HG03457 (cell line): ENCODE data around the gene RERE.
A peak's percentile ranks its signal among the peaks of the same experiment; 100 is the strongest.
"Not testable (repeated sequence)": the region's sequence is repeated elsewhere in the genome, so short reads cannot be mapped to it uniquely, and the experiment has no call there.

ENCODE experiments used
- ATAC-seq: cut with Tn5 transposase; IDR thresholded peaks from one replicate; pipeline ENCODE4 v1.9.1; 2021; ENCODE audit warnings: moderate number of reproducible peaks; ENCODE audit not compliant: unreplicated experiment

Gene RERE

DNA sequence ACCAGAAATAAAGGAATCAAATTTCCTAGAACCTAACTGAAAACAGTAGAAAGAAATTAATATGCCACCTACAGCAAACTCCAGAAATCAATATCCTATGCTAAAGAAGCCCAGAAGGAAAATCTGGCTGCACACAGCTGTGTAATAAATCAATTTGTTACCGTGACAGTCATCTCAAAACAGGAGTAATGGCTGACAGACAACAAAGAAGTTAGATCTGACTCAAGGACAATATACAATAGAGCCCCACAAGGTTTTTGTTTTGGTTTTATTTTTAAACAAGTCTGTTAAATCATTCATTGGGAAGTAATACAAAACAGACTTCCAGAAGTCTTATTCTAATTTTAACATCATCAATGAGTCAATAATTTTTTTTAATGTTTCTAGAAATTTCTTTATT is 168.4 kb downstream of the RERE start:
- no peak for ATAC-seq

DNA sequence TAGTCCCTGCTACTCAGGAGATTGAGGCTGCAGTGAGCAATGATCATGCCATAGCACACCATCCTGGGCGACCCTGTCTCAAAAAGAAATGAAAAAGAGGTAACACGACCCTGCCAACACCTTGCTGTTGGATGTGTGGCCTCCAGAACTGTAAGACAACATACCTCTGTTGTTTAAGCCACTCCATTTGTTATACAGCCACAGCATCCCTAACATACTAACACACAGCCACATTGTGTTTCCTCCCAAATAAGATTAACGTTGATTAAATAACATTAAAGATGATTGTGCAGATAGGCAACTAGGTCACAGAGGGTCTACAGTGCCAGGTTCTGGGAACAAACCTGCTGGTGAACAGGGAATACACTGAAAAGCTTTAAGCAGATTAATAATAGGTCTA is 170.4 kb downstream of the RERE start:
- ATAC-seq = no peak

GRCh38 chr1:8646189-8646588 is 171.3 kb downstream of the RERE start:
- no peak for ATAC-seq

- no peak for ATAC-seq
Observed at GRCh38 chr1:8643542-8644536, 173.6 kb downstream of the RERE start.

GRCh38 chr1:8642114-8642513 is 175.3 kb downstream of the RERE start:
- ATAC-seq = no peak

GRCh38 chr1:8641377-8641997 is 176.0 kb downstream of the RERE start:
- ATAC-seq = no peak

- no peak for ATAC-seq
Observed at GRCh38 chr1:8640950-8641349, 176.5 kb downstream of the RERE start.

DNA sequence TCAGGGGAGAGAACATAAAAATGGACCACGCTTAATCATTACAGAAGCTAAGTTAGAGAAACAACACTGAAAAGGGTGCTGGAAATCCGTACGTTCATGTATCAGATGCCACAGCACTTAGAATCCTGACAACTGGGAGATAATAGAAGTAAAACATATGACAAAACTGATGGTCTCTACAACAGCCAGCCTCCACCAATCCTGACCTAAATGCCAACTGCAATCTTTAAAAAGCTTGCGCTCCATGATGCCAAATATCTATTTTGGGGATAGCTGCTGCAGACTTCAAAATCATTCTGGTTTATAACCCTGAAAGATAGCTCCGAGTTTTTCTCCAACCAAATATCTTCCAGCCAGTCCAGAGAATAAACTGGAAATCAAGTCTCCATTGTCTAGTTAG is 178.3 kb downstream of the RERE start:
- ATAC-seq = no peak

DNA sequence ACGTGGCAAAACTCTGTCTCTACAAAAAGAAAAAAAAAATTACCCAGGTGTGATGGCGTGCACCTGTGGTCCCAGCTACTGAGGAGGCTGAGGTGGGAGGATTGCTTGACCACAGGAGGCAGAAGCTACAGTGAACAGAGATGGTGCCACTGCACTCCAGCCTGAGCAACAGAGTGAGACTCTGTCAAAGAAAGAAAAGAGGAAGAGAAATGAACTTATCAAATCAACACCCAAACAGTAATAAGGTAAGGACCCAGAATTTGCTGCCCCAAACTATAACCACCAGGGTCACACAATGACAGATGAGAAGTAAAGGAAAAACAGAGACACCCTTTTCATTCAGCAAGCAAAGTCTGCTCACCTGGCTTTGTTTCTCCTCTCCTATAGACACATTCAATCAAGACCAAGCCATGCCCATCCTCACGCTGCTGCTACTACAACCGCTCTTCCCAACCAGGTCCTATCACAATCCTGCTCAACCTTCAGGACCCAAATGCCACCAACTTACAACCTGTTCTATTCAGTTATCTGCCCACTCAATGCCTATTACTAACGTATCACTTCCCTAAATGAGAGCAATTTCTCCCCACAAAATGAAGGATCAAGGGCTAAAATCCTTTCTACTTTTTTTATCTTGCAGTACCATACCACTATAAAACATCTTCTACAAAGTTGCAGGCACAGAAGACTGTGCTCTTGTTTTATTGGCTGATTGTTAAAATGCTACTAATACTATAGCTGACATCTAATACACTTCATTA is 183.5 kb downstream of the RERE start:
- ATAC-seq = no peak

DNA sequence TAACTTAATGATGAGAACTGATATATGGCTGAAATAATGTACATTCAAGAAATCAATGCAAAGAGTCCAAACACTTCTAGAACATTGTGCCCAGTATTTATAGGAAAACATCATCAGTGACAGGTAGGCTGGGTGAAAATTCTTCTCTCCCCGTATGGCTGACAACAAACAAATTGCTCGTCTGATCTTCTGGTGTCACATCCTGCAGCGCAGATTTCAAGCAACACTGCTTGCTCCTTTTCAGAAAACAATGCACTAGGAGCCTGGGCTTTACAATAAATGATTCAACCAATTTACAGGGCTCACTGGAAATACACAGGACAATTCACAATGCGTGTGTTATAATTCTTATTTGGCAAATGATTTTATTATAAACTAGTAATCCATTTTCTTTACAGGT is 185.3 kb downstream of the RERE start:
- no peak for ATAC-seq

GRCh38 chr1:8631163-8631562 is 186.3 kb downstream of the RERE start:
- ATAC-seq = no peak

DNA sequence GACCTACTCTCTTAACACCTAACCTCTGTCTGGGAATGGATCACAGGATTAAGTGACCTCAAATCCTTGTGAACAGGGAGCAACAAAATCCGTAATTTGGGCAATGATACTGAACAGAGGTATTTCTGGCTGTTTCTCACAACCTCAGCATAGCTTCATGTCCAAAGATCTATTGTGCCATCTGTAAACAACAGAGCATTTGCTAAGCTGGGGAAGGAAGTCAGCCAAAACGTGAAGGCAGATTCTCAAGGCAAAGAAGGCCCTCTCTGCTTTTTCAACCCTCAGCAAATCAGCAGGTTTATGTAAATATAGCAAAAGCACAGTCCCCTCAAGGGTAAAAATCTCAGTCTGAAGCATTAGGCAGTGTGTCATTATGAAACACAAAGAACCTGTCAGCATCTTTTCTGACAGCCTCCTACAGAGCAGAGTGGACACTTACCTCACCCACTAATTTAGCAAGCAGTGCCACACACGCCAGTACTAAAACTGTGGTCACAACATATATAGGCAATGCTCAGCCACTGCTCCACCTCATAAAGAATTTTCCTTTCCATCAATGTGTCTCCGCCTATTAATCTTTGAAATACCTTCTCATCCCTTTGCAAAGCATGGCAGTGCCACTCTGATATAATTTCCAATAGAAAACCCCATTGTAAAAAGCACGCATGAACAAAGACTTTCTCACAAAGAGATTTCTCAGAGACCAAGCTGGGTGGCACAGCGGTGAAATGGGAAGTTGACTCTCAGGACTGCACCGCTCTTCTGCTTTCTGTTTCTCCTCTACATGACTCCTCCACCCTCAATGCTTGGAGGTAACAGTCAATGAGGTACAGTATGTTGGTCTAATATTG is 188.0 kb downstream of the RERE start:
- peak; percentile 58 for ATAC-seq

DNA sequence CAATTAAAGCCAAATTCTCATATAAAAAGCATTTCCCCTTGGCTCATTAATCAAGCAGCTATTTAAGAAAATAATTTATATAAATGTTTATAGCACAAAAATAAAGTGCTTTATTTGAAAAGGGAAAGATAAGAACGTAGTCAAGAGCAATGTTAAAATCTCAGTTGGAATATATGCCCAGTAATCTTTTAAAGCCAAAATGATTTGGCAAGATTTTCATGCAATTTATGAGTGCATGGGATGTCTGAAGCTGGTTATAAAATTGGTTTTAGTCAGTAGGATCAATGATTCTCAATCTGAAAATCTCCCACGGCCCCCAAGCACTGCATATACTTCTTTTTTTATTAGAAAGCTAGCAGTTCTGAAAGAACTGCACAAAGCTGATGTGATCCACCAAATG is 188.8 kb downstream of the RERE start:
- ATAC-seq = no peak

- no peak for ATAC-seq
Observed at GRCh38 chr1:8627728-8628127, 189.7 kb downstream of the RERE start.

- ATAC-seq = no peak
Observed at GRCh38 chr1:8625981-8626898, 191.2 kb downstream of the RERE start.

GRCh38 chr1:8625491-8625890 is 191.9 kb downstream of the RERE start:
- no peak for ATAC-seq

- not testable (repeated sequence) for ATAC-seq
Observed at GRCh38 chr1:8623651-8624192, 193.7 kb downstream of the RERE start.

DNA sequence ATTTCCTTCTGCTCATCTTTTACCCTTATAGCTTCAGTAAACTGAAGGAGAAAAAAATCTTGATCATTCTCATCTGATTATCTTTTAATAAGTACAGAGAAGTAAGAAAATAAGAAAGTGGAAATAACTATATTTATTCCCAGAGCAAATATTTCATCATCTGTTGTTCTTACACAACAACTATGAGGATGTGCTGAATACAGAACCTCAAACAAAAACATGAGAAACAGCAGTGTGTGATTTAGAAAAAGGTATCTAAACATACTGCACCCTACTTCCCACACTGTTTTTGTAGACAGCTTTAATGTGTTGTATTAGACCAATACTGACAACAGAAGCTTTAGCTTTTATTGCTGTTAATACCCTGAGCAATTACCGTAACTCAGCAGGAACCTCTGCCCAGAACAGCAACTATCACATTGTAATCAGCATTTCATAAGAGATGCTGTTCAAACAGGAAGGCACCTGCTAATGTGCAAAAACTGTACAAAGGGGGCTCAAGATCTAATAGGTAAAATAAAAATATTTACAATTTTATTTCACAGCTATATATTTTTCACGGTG is 195.6 kb downstream of the RERE start:
- not testable (repeated sequence) for ATAC-seq

DNA sequence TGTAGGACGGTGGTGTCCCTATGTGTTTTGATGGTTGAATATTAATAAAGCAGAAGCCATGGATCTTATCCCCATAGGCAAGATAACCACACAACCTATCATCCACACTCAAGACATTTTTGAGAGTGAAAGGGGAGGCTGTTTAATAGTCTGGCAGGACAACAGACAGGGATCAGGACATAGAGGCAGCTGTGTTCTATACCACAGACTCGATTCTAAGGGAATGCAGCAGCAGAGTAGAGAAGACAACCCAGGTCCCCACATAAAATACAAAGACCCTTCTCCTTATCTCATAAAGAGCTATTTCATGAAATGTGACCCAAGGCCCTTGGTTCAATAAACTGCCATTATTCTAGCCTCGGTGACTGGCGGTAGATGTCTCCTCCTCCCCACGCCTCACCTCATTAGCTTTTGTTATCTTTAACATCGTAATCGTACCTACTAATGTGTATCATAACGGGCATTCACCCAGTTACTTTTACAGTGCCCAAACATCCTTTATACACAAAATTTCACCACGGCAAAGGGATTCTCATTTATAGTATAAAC is 196.3 kb downstream of the RERE start:
- ATAC-seq = not testable (repeated sequence)
